SK-N-SH treated with all-trans-retinoic acid at 6 μM for 48 hours (cell line): Measurements from ENCODE around the gene NEK7.
A peak's percentile ranks its signal among the peaks of the same experiment; 100 is the strongest.

ENCODE experiments used
- ATAC-seq: fragments of 200-7000 bp; cut with Tn5 transposase; 3 replicates; pipeline ENCODE4 v1.9.1; 2020; ENCODE audit warnings: mild to moderate bottlenecking, moderate library complexity
- BACH2 ChIP-seq: fragments of 250-450 bp; sonication (Bioruptor Pico); IDR thresholded peaks from 2 replicates; pipeline ENCODE4 v1.9.0; 2021; ENCODE audit warnings: mild to moderate bottlenecking, borderline replicate concordance
- CREB5 ChIP-seq: fragments of 250-450 bp; sonication (Bioruptor Pico); IDR thresholded peaks from 2 replicates; pipeline ENCODE4 v1.5.1; 2020; ENCODE audit warnings: low read depth, mild to moderate bottlenecking, moderate library complexity
- CSDC2 ChIP-seq: fragments of 250-450 bp; sonication (Bioruptor Pico); IDR thresholded peaks from 2 replicates; pipeline ENCODE4 v1.5.0; 2020; ENCODE audit warnings: mild to moderate bottlenecking, moderate library complexity
- CSRNP3 ChIP-seq: fragments of 250-450 bp; sonication (Bioruptor Pico); IDR thresholded peaks from 2 replicates; pipeline ENCODE4 v1.5.1; 2021; ENCODE audit warnings: mild to moderate bottlenecking, moderate library complexity
- ESRRG ChIP-seq: fragments of 250-450 bp; sonication (Bioruptor Pico); IDR thresholded peaks from 2 replicates; pipeline ENCODE4 v1.6.1; 2021; ENCODE audit warnings: mild to moderate bottlenecking
- GLIS3 ChIP-seq: fragments of 250-450 bp; sonication (Bioruptor Pico); IDR thresholded peaks from 2 replicates; pipeline ENCODE4 v1.5.0; 2020; ENCODE audit warnings: mild to moderate bottlenecking, moderate library complexity
- ISL1 ChIP-seq: fragments of 250-450 bp; sonication (Bioruptor Pico); IDR thresholded peaks from 2 replicates; pipeline ENCODE4 v2.1.2; 2022; ENCODE audit warnings: mild to moderate bottlenecking, moderate library complexity
- OSR1 ChIP-seq: fragments of 250-450 bp; sonication (Bioruptor Pico); IDR thresholded peaks from 2 replicates; pipeline ENCODE4 v1.8.0; 2022; ENCODE audit warnings: moderate library complexity, mild to moderate bottlenecking, inconsistent platforms
- POU6F1 ChIP-seq: fragments of 250-450 bp; sonication (Bioruptor Pico); IDR thresholded peaks from 2 replicates; pipeline ENCODE4 v1.8.0; 2021; ENCODE audit warnings: low read depth, mild to moderate bottlenecking, moderate library complexity, borderline replicate concordance
- RARB ChIP-seq: fragments of 250-450 bp; sonication (Bioruptor Pico); IDR thresholded peaks from 2 replicates; pipeline ENCODE4 v1.8.0; 2021; ENCODE audit warnings: mild to moderate bottlenecking, moderate library complexity
- SNAI2 ChIP-seq: fragments of 250-450 bp; sonication (Bioruptor Pico); IDR thresholded peaks from 2 replicates; pipeline ENCODE4 v1.5.0; 2020; ENCODE audit warnings: mild to moderate bottlenecking, moderate library complexity
- TCF4 ChIP-seq: fragments of 250-450 bp; sonication (Bioruptor Pico); IDR thresholded peaks from 2 replicates; pipeline ENCODE4 v1.8.0; 2021; ENCODE audit warnings: mild to moderate bottlenecking, moderate library complexity, borderline replicate concordance
- TOX ChIP-seq: fragments of 250-450 bp; sonication (Bioruptor Pico); IDR thresholded peaks from 2 replicates; pipeline ENCODE4 v1.8.0; 2021; ENCODE audit warnings: mild to moderate bottlenecking, moderate library complexity, borderline replicate concordance
- TSHZ2 ChIP-seq: fragments of 250-450 bp; sonication (Bioruptor Pico); IDR thresholded peaks from 2 replicates; pipeline ENCODE4 v1.5.0; 2020; ENCODE audit warnings: mild to moderate bottlenecking, moderate library complexity
- ZC3H10 ChIP-seq: fragments of 250-450 bp; sonication (Bioruptor Pico); IDR thresholded peaks from 2 replicates; pipeline ENCODE4 v1.5.1; 2021; ENCODE audit warnings: mild to moderate bottlenecking, moderate library complexity
- ZFP3 ChIP-seq: fragments of 250-450 bp; sonication (Bioruptor Pico); IDR thresholded peaks from 2 replicates; pipeline ENCODE4 v1.5.0; 2020; ENCODE audit warnings: mild to moderate bottlenecking, moderate library complexity
- ZFP30 ChIP-seq: fragments of 450-650 bp; formaldehyde crosslinking; IDR thresholded peaks from 2 replicates; pipeline ENCODE4 v1.5.0; 2022; ENCODE audit warnings: mild to moderate bottlenecking, moderate library complexity
- ZNF565 ChIP-seq: fragments of 450-650 bp; formaldehyde crosslinking; conservative IDR thresholded peaks from 2 replicates; pipeline ENCODE4 v1.5.0; 2020; ENCODE audit warnings: low read depth, mild to moderate bottlenecking, moderate library complexity
- ZNF70 ChIP-seq: fragments of 450-650 bp; formaldehyde crosslinking; IDR thresholded peaks from 2 replicates; pipeline ENCODE4 v1.5.0; 2020; ENCODE audit warnings: mild to moderate bottlenecking, moderate library complexity
- ZNF8 ChIP-seq: fragments of 450-650 bp; formaldehyde crosslinking; IDR thresholded peaks from 2 replicates; pipeline ENCODE4 v1.5.0; 2020; ENCODE audit warnings: mild to moderate bottlenecking, moderate library complexity

NEK7 gene

GRCh38 chr1:198119906-198120305, 36.9 kb upstream of the NEK7 start:
- TF ChIP-seq CSDC2 (CRISPR knock-in tag) (no peak), GLIS3 (no peak)
- ATAC-seq, result no peak; the same call in 2 of the 3 replicates

- ATAC-seq, result peak; percentile 56
- TF ChIP-seq TOX (CRISPR knock-in tag) (no peak), ZNF8 (CRISPR knock-in tag) (no peak), GLIS3 (no peak), ZFP30 (CRISPR knock-in tag) (no peak), BACH2 (no peak), ZNF565 (CRISPR knock-in tag) (no peak), OSR1 (peak; percentile 87; the same call in 1 of the 2 replicates), CREB5 (CRISPR knock-in tag) (no peak), ESRRG (CRISPR knock-in tag) (no peak)
Measured at GRCh38 chr1:198121056-198121826, 35.6 kb upstream of the NEK7 start.

GRCh38 chr1:198122693-198123092, 34.1 kb upstream of the NEK7 start:
- TF ChIP-seq OSR1 (no peak), CSRNP3 (CRISPR knock-in tag) (no peak)
- 0 out of 3 replicates have a peak, but pooled peaks have one; percentile 4 for ATAC-seq

GRCh38 chr1:198123133-198123532, 33.7 kb upstream of the NEK7 start:
- peak; percentile 16 for ATAC-seq
- TF ChIP-seq TSHZ2 (CRISPR knock-in tag) (no peak), TCF4 (CRISPR knock-in tag) (no peak), TOX (CRISPR knock-in tag) (no peak), POU6F1 (CRISPR knock-in tag) (no peak), ZFP3 (CRISPR knock-in tag) (no peak), BACH2 (no peak), ZNF70 (CRISPR knock-in tag) (no peak), OSR1 (no peak), SNAI2 (no peak), ISL1 (CRISPR knock-in tag) (peak; percentile 34; the same call in 1 of the 2 replicates), ZC3H10 (CRISPR knock-in tag) (0 out of 2 replicates have a peak, but pooled peaks have one; percentile 6), ESRRG (CRISPR knock-in tag) (no peak), RARB (CRISPR knock-in tag) (no peak), ZNF8 (CRISPR knock-in tag) (no peak), CSRNP3 (CRISPR knock-in tag) (no peak), CSDC2 (CRISPR knock-in tag) (no peak)
